K562 (cell line): Measurements from ENCODE around the gene SNUPN. TPM values are rescaled to one million over a fixed set of nuclear protein-coding genes. Genes with fewer than 3 reads are reported as not detected.

Experiments used
- CHD2 ChIP-seq: IDR thresholded peaks from 2 replicates; pipeline ENCODE4 v1.6.1; 2011; ENCODE audit warnings: low read depth, low read length
- CHD7 ChIP-seq: fragments of 200-600 bp; sonication (generic); IDR thresholded peaks from one replicate; pipeline ENCODE4 v1.6.1; 2012; ENCODE audit warnings: mild to moderate bottlenecking, low read depth, low read length, inconsistent platforms
- DLX4 ChIP-seq: fragments of 250-450 bp; sonication (Bioruptor Pico); IDR thresholded peaks from 2 replicates; pipeline ENCODE4 v1.6.1; 2021; ENCODE audit warnings: mild to moderate bottlenecking
- DNMT1 ChIP-seq: fragments of 450-650 bp; IDR thresholded peaks from 2 replicates; pipeline ENCODE4 v1.6.1; 2016; ENCODE audit warnings: antibody characterized with exemption, mild to moderate bottlenecking
- FOSL1 ChIP-seq: fragments of 200-800 bp; sonication (Bioruptor generic); conservative IDR thresholded peaks from 2 replicates; pipeline ENCODE4 v1.6.1; 2016; ENCODE audit warnings: missing genetic modification characterization, missing compliant biosample characterization
- ID3 ChIP-seq, 2 experiments: fragments of 250-450 bp in 1 of 2; fragments of 450-650 bp in 1 of 2; sonication (Bioruptor Pico) in 1 of 2; IDR thresholded peaks; 2 replicates each; pipeline versions ENCODE4 v1.6.1 to v1.8.0; 2016 to 2021; ENCODE audit warnings: mild to moderate bottlenecking in 2 of 2, moderate library complexity in 2 of 2, missing compliant biosample characterization in 1 of 2, missing genetic modification characterization in 1 of 2
- L3MBTL2 ChIP-seq: fragments of 450-650 bp; IDR thresholded peaks from 2 replicates; pipeline ENCODE4 v1.6.1; 2016; ENCODE audit warnings: mild to moderate bottlenecking, moderate library complexity
- MCM3 ChIP-seq: fragments of 450-650 bp; IDR thresholded peaks from 2 replicates; pipeline ENCODE4 v1.6.1; 2016
- PCBP2 ChIP-seq: fragments of 200-400 bp; formaldehyde crosslinking; IDR thresholded peaks from 2 replicates; pipeline ENCODE4 v1.6.1; 2018; ENCODE audit warnings: low read length, low read depth, mild to moderate bottlenecking, moderate library complexity; ENCODE audit not compliant: poor library complexity, severe bottlenecking
- RNF219 ChIP-seq: fragments of 250-450 bp; sonication (Bioruptor Pico); IDR thresholded peaks from 2 replicates; pipeline ENCODE4 v1.5.0; 2022; ENCODE audit warnings: mild to moderate bottlenecking
- SRF ChIP-seq, 2 experiments: fragments of 250-450, 450-650 bp in 1 of 2; sonication (Bioruptor Pico) in 1 of 2; sonication (generic) in 1 of 2; formaldehyde crosslinking; IDR thresholded peaks; 2 replicates each; pipeline versions ENCODE4 v1.5.0 to v1.5.1; 2020 to 2022; ENCODE audit warnings: mild to moderate bottlenecking in 1 of 2, missing genetic modification reagents in 1 of 2
- polyA plus RNA-seq, 8 experiments: library from polyadenylated mRNA; depleted of rRNA in 4 of 8; stranded (reverse) in 5 of 8; unstranded in 3 of 8; fragments of >200 nt; fragmentation: Nextera tagmentation in 2 of 8; fragmentation: Illumina TruSeq in 1 of 8; extraction: Ambion mirVana in 2 of 8; extraction: Trizol in 1 of 8; gene quantifications; 2 replicates each; pipeline versions ENCODE4 v1.2.1 to v1.2.3, GENCODE V29; 2011 to 2014; ENCODE audit warnings: inconsistent platforms in 1 of 8, missing spikeins in 1 of 8
- total RNA-seq, 7 experiments: library from RNA; depleted of rRNA in 6 of 7; stranded (reverse); fragments of >200 nt in 6 of 7; fragmentation: Illumina TruSeq in 2 of 7; extraction: Trizol in 2 of 7; gene quantifications; 2 replicates each; pipeline versions ENCODE4 v1.2.1 to v1.2.3, GENCODE V29; 2011 to 2021; ENCODE audit warnings: low replicate concordance in 1 of 7

SNUPN gene
- total and polyA plus RNA-seq, 9 of the 15 experiments (the other 6 are each of a cell fraction or from before 2014, with no cell fraction given), result 32.2 to 78.3 (median 40.0) TPM

- TF ChIP-seq CHD7, result no peak
- TF ChIP-seq PCBP2, result no peak
- no peak for TF ChIP-seq MCM3
- TF ChIP-seq SRF (CRISPR knock-in tag; IDR thresholded peaks at IDR 0.05), result no peak
- no peak for TF ChIP-seq L3MBTL2
- no peak for TF ChIP-seq DLX4 (CRISPR knock-in tag)
- 0 out of 2 replicates have a peak, but pooled peaks have one; percentile 36 for TF ChIP-seq FOSL1 (tag)
- no peak for TF ChIP-seq CHD2
- no peak for TF ChIP-seq ID3 (CRISPR knock-in tag; IDR thresholded peaks at IDR 0.05)
- TF ChIP-seq ID3 (tag; IDR thresholded peaks at IDR 0.05), result peak; percentile 54; the same call in 1 of the 2 replicates
- TF ChIP-seq DNMT1, result no peak
- TF ChIP-seq RNF219 (CRISPR knock-in tag), result no peak
These were observed 60.2 kb downstream of the SNUPN start (continued) for GRCh38 chr15:75565062-75565970.
